MG63 (cell line): ENCODE results near the gene AKAP10. TPM values are rescaled to one million over a fixed set of nuclear protein-coding genes. Genes with fewer than 3 reads are reported as not detected.
"Not testable (repeated sequence)": the region's sequence is repeated elsewhere in the genome, so short reads cannot be mapped to it uniquely, and the experiment has no call there.

Experiments
- DNase-seq: peaks from one replicate; pipeline ENCODE4 v3.0.0-alpha.2; 2020
- H3K27me3 ChIP-seq: fragments of 250-450 bp; sonication (Bioruptor Pico); 2 replicates; pipeline ENCODE4 v1.5.1; 2020; ENCODE audit warnings: mild to moderate bottlenecking, moderate library complexity
- H3K36me3 ChIP-seq: fragments of 250-450 bp; sonication (Bioruptor Pico); 2 replicates; pipeline ENCODE4 v1.5.1; 2020; ENCODE audit warnings: mild to moderate bottlenecking, moderate library complexity
- H3K4me3 ChIP-seq: fragments of 250-450 bp; sonication (Bioruptor Pico); 2 replicates; pipeline ENCODE4 v1.5.1; 2020; ENCODE audit warnings: mild to moderate bottlenecking, moderate library complexity
- H3K9me3 ChIP-seq: fragments of 250-450 bp; sonication (Bioruptor Pico); 2 replicates; pipeline ENCODE4 v1.5.1; 2020; ENCODE audit warnings: mild to moderate bottlenecking, moderate library complexity
- total RNA-seq: library from RNA; depleted of rRNA; stranded (reverse); fragments of >200 nt; shearing (Covaris generic); gene quantifications from 2 replicates; pipeline ENCODE4 v1.2.3, GENCODE V29; 2014; ENCODE audit warnings: low replicate concordance

Gene AKAP10
- total RNA-seq, 1 experiment from 2014 or later = 10.0 TPM

GRCh38 chr17:19987897-19988296 is 10.3 kb upstream of the AKAP10 start:
- no peak for DNase-seq
- H3K9me3 ChIP-seq = no peaks in the 10 kb centered on the region
- H3K4me3 ChIP-seq = no peak overlapping the region
- H3K27me3 ChIP-seq = no peaks in the 10 kb centered on the region
- no peaks in the 10 kb centered on the region for H3K36me3 ChIP-seq

DNA sequence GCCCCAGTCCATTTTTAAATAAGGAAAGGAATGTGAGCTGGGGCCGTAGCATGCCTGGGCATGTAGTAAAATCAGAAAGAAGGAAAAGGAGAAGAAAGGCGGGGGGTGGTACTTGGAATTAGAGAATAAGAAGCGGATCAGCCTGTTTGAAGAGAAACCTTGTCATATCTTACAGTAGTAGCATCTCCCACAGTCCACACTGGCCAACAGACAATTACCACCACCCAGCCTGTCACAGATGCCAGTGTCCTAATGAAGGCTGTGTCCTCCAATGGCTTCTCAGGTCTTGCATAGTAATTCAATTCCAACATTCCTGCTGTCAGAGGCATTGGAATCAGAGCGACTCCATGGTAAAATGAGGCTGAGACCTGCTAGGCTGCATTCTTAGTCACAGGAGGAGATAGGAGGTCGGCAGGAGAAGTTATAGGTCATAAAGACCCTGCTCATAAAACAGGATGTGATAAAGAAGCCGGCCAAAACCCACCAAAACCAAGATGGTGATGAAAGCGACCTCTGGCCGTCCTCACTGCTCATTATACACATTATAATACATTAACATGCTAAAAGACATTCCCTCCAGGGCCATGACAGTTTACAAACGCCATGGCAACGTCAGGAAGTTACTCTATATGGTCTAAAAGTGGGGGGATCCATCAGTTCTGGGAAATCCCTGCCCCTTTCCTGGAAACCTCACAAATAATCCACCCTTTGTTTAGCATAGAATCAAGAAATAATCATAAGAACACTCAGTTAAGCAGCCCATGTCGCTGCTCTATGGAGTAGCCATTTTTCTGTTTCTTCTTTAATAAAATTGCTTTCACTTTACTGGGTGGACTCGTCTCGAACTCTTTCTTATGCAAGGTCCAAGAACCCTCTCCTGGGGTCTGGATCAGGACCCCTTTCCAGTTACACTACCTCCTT is 9.6 kb upstream of the AKAP10 start:
- no peak overlapping the region for H3K4me3 ChIP-seq
- no peaks in the 10 kb centered on the region for H3K27me3 ChIP-seq
- DNase-seq = no peak
- H3K36me3 ChIP-seq = no peaks in the 10 kb centered on the region
- H3K9me3 ChIP-seq = no peaks in the 10 kb centered on the region

GRCh38 chr17:19979917-19980770 is 2.5 kb upstream of the AKAP10 start:
- H3K9me3 ChIP-seq = no peaks in the 10 kb centered on the region
- no peaks in the 10 kb centered on the region for H3K27me3 ChIP-seq
- H3K4me3 ChIP-seq = no peak overlapping the region
- no peaks in the 10 kb centered on the region; the same call in 1 of the 2 replicates for H3K36me3 ChIP-seq
- no peak for DNase-seq

DNA sequence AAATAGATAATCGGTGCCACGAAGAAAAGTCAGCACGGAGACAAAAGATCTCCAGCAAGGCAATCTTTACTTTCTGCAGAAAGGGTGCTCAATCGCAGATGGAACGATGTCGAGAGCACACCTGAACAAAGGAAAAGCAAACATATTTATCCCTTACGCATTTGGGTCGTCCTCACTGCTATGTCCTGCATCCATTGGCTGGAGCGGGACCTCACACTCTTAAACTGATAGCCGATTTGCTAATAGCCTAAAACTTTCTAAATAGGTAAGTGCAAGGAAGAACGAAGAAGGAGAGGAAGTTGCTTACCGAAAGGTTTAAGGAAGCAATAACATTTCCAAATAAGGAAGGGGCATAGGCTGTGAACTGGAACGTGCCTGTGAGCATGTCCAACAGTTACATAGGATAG is 1.2 kb upstream of the AKAP10 start:
- DNase-seq = no peak
- no peaks in the 10 kb centered on the region for H3K9me3 ChIP-seq
- no peaks in the 10 kb centered on the region for H3K27me3 ChIP-seq
- no peaks in the 10 kb centered on the region; the same call in none of the 2 replicates for H3K36me3 ChIP-seq
- no peak overlapping the region; the same call in 1 of the 2 replicates for H3K4me3 ChIP-seq

DNA sequence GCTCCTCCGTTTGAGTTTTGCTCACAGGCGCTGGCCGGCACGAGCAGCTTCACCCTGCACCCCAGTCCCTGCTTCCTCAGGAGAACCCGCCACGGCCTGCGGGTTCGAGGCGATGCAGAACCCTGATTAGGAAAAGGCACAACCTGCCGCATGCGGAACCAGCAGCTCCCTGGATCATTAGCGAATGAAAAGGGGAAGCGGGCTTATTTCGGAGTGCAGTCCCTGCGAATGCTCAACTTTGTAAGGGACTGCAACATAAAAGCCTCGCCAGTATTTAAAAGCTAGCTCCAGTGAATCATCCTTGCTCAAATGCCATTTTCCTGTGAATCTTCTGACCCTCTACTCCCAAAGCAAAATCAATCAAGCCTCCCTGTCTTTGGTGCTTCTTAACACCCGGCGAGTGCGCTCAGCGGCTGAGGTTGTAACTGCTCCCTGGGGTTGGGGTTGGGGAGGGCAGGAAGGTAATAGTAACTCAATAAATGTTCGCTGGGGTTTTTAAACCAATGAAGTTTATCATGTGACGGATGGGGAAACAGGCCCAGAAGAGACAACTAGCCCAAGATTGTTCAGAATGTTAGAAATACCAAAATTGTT is 678 bp upstream of the AKAP10 start:
- no peak for DNase-seq
- Histone ChIP-seq H3K4me3 (peak overlapping the region; percentile 84), H3K9me3 (no peaks in the 10 kb centered on the region), H3K36me3 (no peaks in the 10 kb centered on the region; the same call in none of the 2 replicates), H3K27me3 (no peaks in the 10 kb centered on the region)

- no peak for DNase-seq
- Histone ChIP-seq H3K9me3 (no peaks in the 10 kb centered on the region), H3K36me3 (peaks cover 6% of the 10 kb centered on the region), H3K27me3 (no peaks in the 10 kb centered on the region), H3K4me3 (no peak overlapping the region)
These were observed 2.0 kb downstream of the AKAP10 start for GRCh38 chr17:19975601-19976000.

DNA sequence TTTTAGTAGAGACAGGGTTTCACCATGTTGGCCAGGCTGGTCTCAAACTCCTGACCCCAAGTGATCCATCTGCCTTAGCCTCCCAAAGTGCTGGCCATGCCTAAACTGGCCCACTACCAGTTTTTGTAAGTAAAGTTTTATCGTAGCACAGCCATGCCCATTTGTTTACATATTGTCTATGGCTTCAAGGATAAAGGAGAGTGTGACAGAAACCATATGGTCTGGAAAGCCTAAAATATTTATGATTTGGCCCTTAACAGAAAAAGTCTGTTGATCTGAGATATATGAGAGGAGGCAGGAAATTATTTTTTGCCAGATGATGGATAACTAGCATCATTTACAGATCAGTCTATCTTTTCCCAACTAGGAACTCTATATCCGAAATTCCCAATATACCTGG is 4.5 kb downstream of the AKAP10 start:
- no peak for DNase-seq
- no peaks in the 10 kb centered on the region for H3K27me3 ChIP-seq
- H3K36me3 ChIP-seq = peaks cover 10% of the 10 kb centered on the region
- H3K9me3 ChIP-seq = no peaks in the 10 kb centered on the region
- no peak overlapping the region for H3K4me3 ChIP-seq

DNA sequence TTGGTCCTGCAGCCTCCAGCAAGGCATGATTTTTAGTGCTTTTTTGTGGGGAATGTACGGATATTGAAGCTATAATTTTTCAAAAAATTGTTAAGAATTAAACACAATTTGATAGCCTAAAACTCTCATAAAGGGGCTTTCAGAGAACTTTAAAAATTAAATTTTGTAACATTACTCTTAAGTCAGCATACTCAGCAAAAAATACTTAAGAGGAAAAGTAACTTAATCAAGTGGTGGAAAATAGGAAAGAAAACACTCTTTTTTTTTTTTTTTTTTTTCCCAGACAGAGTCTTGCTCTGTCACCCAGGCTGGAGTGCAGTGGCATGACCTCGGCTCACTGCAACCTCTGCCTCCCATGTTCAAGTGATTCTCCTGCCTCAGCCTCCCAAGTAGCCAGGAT is 14.7 kb downstream of the AKAP10 start:
- DNase-seq = not testable (repeated sequence)
- peaks cover 33% of the 10 kb centered on the region for H3K36me3 ChIP-seq

GRCh38 chr17:19958023-19958422 is 19.6 kb downstream of the AKAP10 start:
- no peaks in the 10 kb centered on the region for H3K27me3 ChIP-seq
- H3K4me3 ChIP-seq = no peak overlapping the region
- peaks cover 36% of the 10 kb centered on the region for H3K36me3 ChIP-seq

More for the DNA sequence above, 14.7 kb downstream of the AKAP10 start:
- not testable (repeated sequence) for H3K9me3 ChIP-seq, H3K27me3 ChIP-seq, H3K4me3 ChIP-seq

GRCh38 chr17:19955099-19955498 is 22.5 kb downstream of the AKAP10 start:
- H3K36me3 ChIP-seq = peaks cover 27% of the 10 kb centered on the region
- H3K9me3 ChIP-seq = no peaks in the 10 kb centered on the region
- H3K4me3 ChIP-seq = no peak overlapping the region
- no peak for DNase-seq
- H3K27me3 ChIP-seq = no peaks in the 10 kb centered on the region

More at GRCh38 chr17:19958023-19958422, 19.6 kb downstream of the AKAP10 start:
- DNase-seq = peak; percentile 10
- H3K9me3 ChIP-seq = no peaks in the 10 kb centered on the region

GRCh38 chr17:19951411-19951810 is 26.2 kb downstream of the AKAP10 start:
- not testable (repeated sequence) for H3K4me3 ChIP-seq, H3K27me3 ChIP-seq, DNase-seq, H3K9me3 ChIP-seq, H3K36me3 ChIP-seq

DNA sequence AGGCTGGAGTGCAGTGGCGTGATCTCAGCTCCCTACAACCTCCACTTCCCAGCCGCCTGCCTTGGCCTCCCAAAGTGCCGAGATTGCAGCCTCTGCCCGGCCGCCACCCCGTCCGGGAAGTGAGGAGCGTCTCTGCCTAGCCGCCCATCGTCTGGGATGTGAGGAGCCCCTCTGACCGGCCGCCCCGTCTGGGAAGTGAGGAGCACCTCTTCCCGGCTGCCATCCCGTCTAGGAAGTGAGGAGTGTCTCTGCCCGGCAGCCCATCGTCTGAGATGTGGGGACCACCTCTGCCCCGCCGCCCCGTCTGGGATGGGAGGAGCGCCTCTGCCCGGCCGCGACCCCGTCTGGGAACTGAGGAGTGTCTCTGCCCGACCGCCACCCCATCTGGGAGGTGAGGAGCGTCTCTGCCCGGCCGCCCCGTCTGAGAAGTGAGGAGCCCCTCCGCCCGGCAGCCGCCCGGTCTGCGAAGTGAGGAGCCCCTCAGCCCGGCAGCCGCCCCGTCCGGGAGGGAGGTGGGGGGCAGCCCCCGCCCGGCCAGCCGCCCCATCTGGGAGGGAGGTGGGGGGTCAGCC is 26.9 kb downstream of the AKAP10 start:
- not testable (repeated sequence) for DNase-seq, H3K4me3 ChIP-seq, H3K9me3 ChIP-seq, H3K36me3 ChIP-seq, H3K27me3 ChIP-seq

DNA sequence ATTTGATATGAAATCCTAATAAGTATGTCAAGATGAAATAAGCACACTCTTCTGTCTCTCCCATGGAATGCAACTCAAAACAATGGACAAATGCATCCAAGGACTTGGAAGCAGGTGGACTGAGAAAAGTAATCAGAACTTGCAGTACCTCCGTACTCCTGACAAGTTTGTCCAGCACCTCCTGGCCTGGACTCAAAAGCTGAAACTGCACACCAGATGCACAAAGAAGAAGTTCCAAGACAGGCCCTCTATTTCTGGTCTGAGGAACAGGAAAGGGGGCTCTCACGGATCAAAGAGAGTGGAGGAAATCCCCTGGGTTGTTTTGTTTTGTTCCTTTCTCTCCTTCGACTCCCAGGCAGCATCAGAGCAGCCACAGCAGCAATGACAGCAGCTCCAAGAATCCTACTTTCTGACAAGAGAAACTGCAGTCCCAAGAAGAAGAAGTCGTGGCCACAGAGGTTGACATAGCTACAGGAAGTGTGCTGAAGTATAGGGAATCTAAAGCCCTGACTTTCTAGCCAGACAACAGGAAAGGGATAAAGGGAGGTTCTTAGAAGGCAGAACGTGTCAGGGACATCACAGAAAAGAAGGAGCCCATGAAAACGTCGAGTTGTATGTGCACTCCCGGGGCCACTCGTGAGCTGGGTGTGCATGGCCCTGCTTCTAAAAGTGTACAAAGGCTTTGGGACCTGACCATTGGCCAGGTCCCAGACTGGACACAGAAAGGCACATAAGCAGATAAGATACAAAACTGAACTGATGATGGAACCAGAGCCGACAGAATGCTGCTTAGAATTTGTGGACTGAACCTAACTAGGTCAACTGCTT is 29.3 kb downstream of the AKAP10 start:
- no peaks in the 10 kb centered on the region for H3K9me3 ChIP-seq
- H3K4me3 ChIP-seq = no peak overlapping the region
- no peak for DNase-seq
- H3K27me3 ChIP-seq = no peaks in the 10 kb centered on the region
- no peaks in the 10 kb centered on the region; the same call in none of the 2 replicates for H3K36me3 ChIP-seq

DNA sequence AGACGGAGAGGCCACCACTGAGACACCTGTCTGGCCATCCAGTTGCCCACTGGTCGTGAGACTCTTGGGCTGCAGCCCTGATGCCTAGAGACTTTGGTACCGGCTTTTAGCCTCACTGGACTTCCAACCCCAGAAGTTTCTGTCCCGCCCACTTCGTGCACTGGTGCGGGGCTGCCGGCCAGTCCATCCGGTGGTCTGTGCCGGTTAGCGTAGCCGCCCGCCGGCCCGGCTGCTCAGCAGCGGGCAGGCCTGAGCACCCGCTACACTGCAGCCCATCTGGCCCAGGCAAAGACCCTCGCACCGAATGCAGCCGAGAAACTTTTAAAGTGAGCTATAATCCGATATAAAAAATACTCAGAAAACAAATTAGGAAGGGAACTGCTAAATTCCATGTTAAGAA is 30.7 kb downstream of the AKAP10 start:
- Histone ChIP-seq H3K36me3 (no peaks in the 10 kb centered on the region; the same call in none of the 2 replicates), H3K4me3 (no peak overlapping the region), H3K9me3 (no peaks in the 10 kb centered on the region), H3K27me3 (no peaks in the 10 kb centered on the region)
- DNase-seq = no peak

GRCh38 chr17:19945009-19945626 is 32.5 kb downstream of the AKAP10 start:
- Histone ChIP-seq H3K27me3 (no peaks in the 10 kb centered on the region), H3K4me3 (no peak overlapping the region), H3K36me3 (peaks cover 10% of the 10 kb centered on the region), H3K9me3 (no peaks in the 10 kb centered on the region)
- DNase-seq = no peak
